Measurements from ENCODE around the gene ZNF212.

DNA sequence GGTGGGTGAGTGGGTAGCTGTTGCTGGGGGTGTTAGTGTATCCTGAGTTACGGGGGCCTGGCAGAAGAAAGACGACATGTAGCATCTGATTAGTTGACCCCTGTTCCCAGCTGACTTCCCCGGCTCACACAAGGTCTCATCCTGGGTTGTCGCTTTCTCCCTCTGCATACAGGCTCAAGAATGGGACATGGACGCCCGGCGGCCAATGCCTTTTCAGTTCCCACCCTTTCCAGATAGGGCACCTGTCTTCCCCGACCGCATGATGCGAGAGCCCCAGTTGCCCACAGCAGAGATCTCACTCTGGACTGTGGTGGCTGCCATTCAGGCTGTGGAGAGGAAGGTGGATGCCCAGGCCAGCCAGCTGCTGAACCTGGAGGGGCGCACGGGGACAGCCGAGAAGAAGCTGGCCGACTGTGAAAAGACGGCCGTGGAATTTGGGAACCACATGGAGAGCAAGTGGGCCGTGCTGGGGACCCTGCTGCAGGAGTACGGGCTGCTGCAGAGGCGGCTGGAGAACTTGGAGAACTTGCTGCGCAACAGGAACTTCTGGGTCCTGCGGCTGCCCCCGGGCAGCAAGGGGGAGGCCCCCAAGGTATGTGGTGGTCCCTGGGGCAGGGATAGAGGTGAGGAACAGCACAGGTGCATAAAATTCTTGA, 41.2 kb upstream of the ZNF212 start:
- TF ChIP-seq, protein P1, sequence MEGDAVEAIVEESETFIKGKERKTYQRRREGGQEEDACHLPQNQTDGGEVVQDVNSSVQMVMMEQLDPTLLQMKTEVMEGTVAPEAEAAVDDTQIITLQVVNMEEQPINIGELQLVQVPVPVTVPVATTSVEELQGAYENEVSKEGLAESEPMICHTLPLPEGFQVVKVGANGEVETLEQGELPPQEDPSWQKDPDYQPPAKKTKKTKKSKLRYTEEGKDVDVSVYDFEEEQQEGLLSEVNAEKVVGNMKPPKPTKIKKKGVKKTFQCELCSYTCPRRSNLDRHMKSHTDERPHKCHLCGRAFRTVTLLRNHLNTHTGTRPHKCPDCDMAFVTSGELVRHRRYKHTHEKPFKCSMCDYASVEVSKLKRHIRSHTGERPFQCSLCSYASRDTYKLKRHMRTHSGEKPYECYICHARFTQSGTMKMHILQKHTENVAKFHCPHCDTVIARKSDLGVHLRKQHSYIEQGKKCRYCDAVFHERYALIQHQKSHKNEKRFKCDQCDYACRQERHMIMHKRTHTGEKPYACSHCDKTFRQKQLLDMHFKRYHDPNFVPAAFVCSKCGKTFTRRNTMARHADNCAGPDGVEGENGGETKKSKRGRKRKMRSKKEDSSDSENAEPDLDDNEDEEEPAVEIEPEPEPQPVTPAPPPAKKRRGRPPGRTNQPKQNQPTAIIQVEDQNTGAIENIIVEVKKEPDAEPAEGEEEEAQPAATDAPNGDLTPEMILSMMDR (conservative IDR thresholded peaks at IDR 0.05; ENCODE audit: low read length), result no peak
- no peak for TF ChIP-seq EZH2phosphoT487 (IDR thresholded peaks at IDR 0.05; ENCODE audit: borderline replicate concordance)

Measured in Loucy (cell line).